Fibroblast of skin of right quadriceps (primary cell): ENCODE measurements around the gene APP.

Source experiments
- DNase-seq: peaks from one replicate; pipeline ENCODE4 v3.0.0-alpha.2; 2013

APP gene

GRCh38 chr21:26125433-26126167, 45.0 kb downstream of the APP start:
- no peak for DNase-seq

- no peak for DNase-seq
These were observed 45.7 kb downstream of the APP start for GRCh38 chr21:26124896-26125295.

GRCh38 chr21:26124421-26124833, 46.1 kb downstream of the APP start:
- peak; percentile 37 for DNase-seq

- DNase-seq: no peak
These were observed 47.6 kb downstream of the APP start for GRCh38 chr21:26123012-26123411.

GRCh38 chr21:26120828-26121227, 49.7 kb downstream of the APP start:
- DNase-seq: peak; percentile 44

GRCh38 chr21:26119906-26120305, 50.7 kb downstream of the APP start:
- no peak for DNase-seq

- DNase-seq: no peak
These were observed 51.5 kb downstream of the APP start for GRCh38 chr21:26118938-26119540.

- no peak for DNase-seq
These were observed 52.6 kb downstream of the APP start for GRCh38 chr21:26117972-26118367.

GRCh38 chr21:26117324-26117971, 53.1 kb downstream of the APP start:
- no peak for DNase-seq

GRCh38 chr21:26116456-26117011, 54.0 kb downstream of the APP start:
- peak; percentile 84 for DNase-seq

GRCh38 chr21:26115899-26116298, 54.7 kb downstream of the APP start:
- peak; percentile 56 for DNase-seq

GRCh38 chr21:26115305-26115704, 55.3 kb downstream of the APP start:
- no peak for DNase-seq

- no peak for DNase-seq
These were observed 57.6 kb downstream of the APP start for GRCh38 chr21:26112975-26113374.

- DNase-seq: no peak
These were observed 58.3 kb downstream of the APP start for GRCh38 chr21:26112127-26112742.

- no peak for DNase-seq
These were observed 59.9 kb downstream of the APP start for GRCh38 chr21:26110715-26111114.

- DNase-seq: no peak
These were observed 63.1 kb downstream of the APP start for GRCh38 chr21:26107429-26107828.

GRCh38 chr21:26106562-26106961, 64.0 kb downstream of the APP start:
- no peak for DNase-seq

- DNase-seq: no peak
These were observed 64.8 kb downstream of the APP start for GRCh38 chr21:26105819-26106218.

- no peak for DNase-seq
These were observed 70.0 kb downstream of the APP start for GRCh38 chr21:26100573-26100972.

GRCh38 chr21:26099610-26100219, 70.9 kb downstream of the APP start:
- DNase-seq: peak; percentile 57

- DNase-seq: peak; percentile 14
These were observed 71.7 kb downstream of the APP start for GRCh38 chr21:26098772-26099397.

GRCh38 chr21:26097475-26097874, 73.1 kb downstream of the APP start:
- DNase-seq: no peak
